ENCODE measurements around the gene FARP1. TPM values are rescaled to one million over a fixed set of nuclear protein-coding genes. Genes with fewer than 3 reads are reported as not detected.

The FARP1 gene
- total RNA-seq, 1 donor from 2014 or later: 128 TPM

GRCh38 chr13:98188544-98189166 lies 45.8 kb downstream of the FARP1 start:
- Histone ChIP-seq H4K20me1 (ENCODE audit: insufficient read depth, low read length) (peaks cover 20% of the 10 kb centered on the region), H3K27ac (ENCODE audit: low read depth, low read length) (no peak overlapping the region), H2AFZ (ENCODE audit: low read depth, low read length) (no peak overlapping the region), H3K9ac (ENCODE audit: low read length) (no peak overlapping the region), H3K27me3 (ENCODE audit: insufficient read depth, low read length) (no peaks in the 10 kb centered on the region), H3K9me3 (ENCODE audit: insufficient read depth, low read depth, low read length) (no peaks in the 10 kb centered on the region), H3K36me3 (ENCODE audit: insufficient read depth, low read length) (no peaks in the 10 kb centered on the region), H3K79me2 (ENCODE audit: insufficient read depth, low read length) (peaks cover 87% of the 10 kb centered on the region), H3K4me1 (ENCODE audit: insufficient read depth, low read length) (peaks cover 5% of the 10 kb centered on the region), H3K4me3 (ENCODE audit: insufficient read depth, low read depth, low read length) (no peak overlapping the region), H3K4me2 (ENCODE audit: low read length) (no peak overlapping the region)
- Mint-ChIP-seq H3K4me3 (ENCODE audit: unreplicated experiment) (no peak overlapping the region), H3K9me3 (ENCODE audit: unreplicated experiment) (peaks cover 3% of the 10 kb centered on the region), H3K27ac (ENCODE audit: unreplicated experiment) (peak overlapping the region; percentile 41), H3K4me1 (ENCODE audit: low read depth, unreplicated experiment) (peaks cover 12% of the 10 kb centered on the region), H3K36me3 (ENCODE audit: low read depth, unreplicated experiment) (peaks cover 14% of the 10 kb centered on the region), H3K27me3 (ENCODE audit: low read depth, unreplicated experiment) (no peaks in the 10 kb centered on the region)
- no peak for DNase-seq (ENCODE audit: low read depth)
- TF ChIP-seq CTCF (IDR thresholded peaks at IDR 0.05; ENCODE audit: insufficient read depth, low read depth, low read length) (no peak), EZH2 (IDR thresholded peaks at IDR 0.05; ENCODE audit: insufficient read depth, low read length) (no peak)
- no peak for FAIRE-seq

- H3K27me3 ChIP-seq (ENCODE audit: insufficient read depth, low read length): no peaks in the 10 kb centered on the region
- H3K4me3 ChIP-seq (ENCODE audit: insufficient read depth, low read depth, low read length): no peak overlapping the region
- no peak overlapping the region for H2AFZ ChIP-seq (ENCODE audit: low read depth, low read length)
- TF ChIP-seq EZH2 (IDR thresholded peaks at IDR 0.05; ENCODE audit: insufficient read depth, low read length): no peak
- TF ChIP-seq CTCF (IDR thresholded peaks at IDR 0.05; ENCODE audit: insufficient read depth, low read depth, low read length): no peak
- H3K36me3 Mint-ChIP-seq (ENCODE audit: low read depth, unreplicated experiment): peaks cover 12% of the 10 kb centered on the region
- H3K27ac Mint-ChIP-seq (ENCODE audit: unreplicated experiment): no peak overlapping the region
- H3K9me3 ChIP-seq (ENCODE audit: insufficient read depth, low read depth, low read length): no peaks in the 10 kb centered on the region
- H3K27ac ChIP-seq (ENCODE audit: low read depth, low read length): no peak overlapping the region
- H3K27me3 Mint-ChIP-seq (ENCODE audit: low read depth, unreplicated experiment): no peaks in the 10 kb centered on the region
- no peak overlapping the region for H3K9ac ChIP-seq (ENCODE audit: low read length)
- no peak overlapping the region for H3K4me2 ChIP-seq (ENCODE audit: low read length)
- H3K4me1 Mint-ChIP-seq (ENCODE audit: low read depth, unreplicated experiment): peaks cover 9% of the 10 kb centered on the region
- no peak for FAIRE-seq
- no peaks in the 10 kb centered on the region for H3K36me3 ChIP-seq (ENCODE audit: insufficient read depth, low read length)
- H3K4me3 Mint-ChIP-seq (ENCODE audit: unreplicated experiment): no peak overlapping the region
- DNase-seq (ENCODE audit: low read depth): peak; percentile 15
- H3K79me2 ChIP-seq (ENCODE audit: insufficient read depth, low read length): peaks cover 81% of the 10 kb centered on the region
- H4K20me1 ChIP-seq (ENCODE audit: insufficient read depth, low read length): peaks cover 20% of the 10 kb centered on the region
- no peaks in the 10 kb centered on the region for H3K9me3 Mint-ChIP-seq (ENCODE audit: unreplicated experiment)
- peaks cover 5% of the 10 kb centered on the region for H3K4me1 ChIP-seq (ENCODE audit: insufficient read depth, low read length)
These were observed 47.1 kb downstream of the FARP1 start for GRCh38 chr13:98189841-98190505.

Data from astrocyte (in vitro differentiated cells and primary cell).